Stimulated activated CD8-positive, alpha-beta memory T cell treated with anti-CD3 and anti-CD28 coated beads, Interleukin-15, amount 100 ng/mL, for 24 hours (primary cell): ENCODE measurements around the gene CTCF.

Experiments used
- DNase-seq: peaks from one replicate; pipeline ENCODE4 v3.0.0-alpha.2; 2020; ENCODE audit warnings: low read depth

Gene CTCF

GRCh38 chr16:67666559-67667452 is 104.5 kb downstream of the CTCF start, which contains the start of the genes C16orf86 and ENKD1:
C16orf86 (plus strand) TSS chr16:67666814; CDS start chr16:67666971, 157 bp downstream.
ENKD1 (minus strand) TSS chr16:67666750; CDS start chr16:67666442, 308 bp downstream.
- peak; percentile 53 for DNase-seq

- DNase-seq: no peak
Measured at GRCh38 chr16:67667453-67667816, 105.1 kb downstream of the CTCF start.

- DNase-seq: peak; percentile 41
Measured at GRCh38 chr16:67667817-67668494, 105.6 kb downstream of the CTCF start.

GRCh38 chr16:67668495-67669157 is 106.3 kb downstream of the CTCF start:
- DNase-seq: no peak

- DNase-seq: no peak
Measured at GRCh38 chr16:67669499-67670101, 107.3 kb downstream of the CTCF start.

- DNase-seq: no peak
Measured at GRCh38 chr16:67672306-67672705, 110.0 kb downstream of the CTCF start.

- DNase-seq: no peak
Measured at GRCh38 chr16:67672739-67673662, 110.7 kb downstream of the CTCF start.

- DNase-seq: no peak
Measured at GRCh38 chr16:67673712-67674580, 111.6 kb downstream of the CTCF start.

GRCh38 chr16:67674851-67675578 is 112.7 kb downstream of the CTCF start:
- DNase-seq: no peak

- DNase-seq: no peak
Measured at GRCh38 chr16:67675579-67675935, 113.2 kb downstream of the CTCF start.

GRCh38 chr16:67675999-67676398 is 113.7 kb downstream of the CTCF start:
- no peak for DNase-seq

- DNase-seq: no peak
Measured at GRCh38 chr16:67676516-67676915, 114.2 kb downstream of the CTCF start.

GRCh38 chr16:67676939-67677338 is 114.6 kb downstream of the CTCF start:
- no peak for DNase-seq

- DNase-seq: no peak
Measured at GRCh38 chr16:67677712-67678111, 115.4 kb downstream of the CTCF start.

GRCh38 chr16:67678354-67679023 is 116.2 kb downstream of the CTCF start:
- DNase-seq: no peak

GRCh38 chr16:67679935-67680897 is 117.9 kb downstream of the CTCF start:
- no peak for DNase-seq

GRCh38 chr16:67683767-67684166 is 121.4 kb downstream of the CTCF start:
- no peak for DNase-seq
